Measurements from ENCODE around the gene ASPSCR1.

DNA sequence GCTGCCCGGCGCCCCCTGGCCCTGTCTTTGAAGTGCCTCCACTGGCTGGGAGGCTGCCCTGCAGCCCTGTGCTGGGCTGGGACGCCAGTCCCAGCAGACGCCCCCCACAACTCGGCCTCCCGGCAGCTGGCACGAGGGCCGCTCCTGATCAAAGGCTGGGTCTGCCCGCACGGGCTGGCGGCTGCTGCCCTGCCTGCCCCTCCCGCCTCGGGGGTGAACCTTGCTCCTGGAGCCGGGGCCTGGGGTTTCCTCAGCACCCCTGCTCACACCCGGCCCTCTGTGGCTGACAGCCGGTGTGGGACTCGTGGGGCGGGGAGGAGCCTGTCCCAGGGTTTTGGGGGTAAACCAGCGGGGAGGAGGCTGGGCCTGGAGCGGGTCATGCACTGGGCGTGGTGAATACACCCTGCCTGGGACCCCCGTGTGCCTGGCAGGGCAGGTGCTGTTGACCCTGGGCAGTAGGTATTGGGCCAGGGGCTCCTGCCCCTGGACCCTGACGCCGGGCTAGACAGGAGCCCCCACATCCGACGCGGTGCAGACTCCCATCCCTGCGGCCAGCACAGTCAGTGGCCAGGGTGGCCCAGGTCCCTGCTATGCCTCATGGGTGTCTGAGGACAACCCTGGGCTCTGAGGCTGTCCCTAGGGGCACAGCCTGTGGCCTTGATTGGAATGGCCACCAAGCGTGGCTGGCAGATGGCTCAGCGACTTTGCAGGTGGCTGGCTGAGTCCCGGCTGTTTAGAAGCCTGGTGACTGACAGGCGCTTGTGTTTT lies 23.6 kb downstream of the ASPSCR1 start:
- TF ChIP-seq CTCF (IDR thresholded peaks at IDR 0.05; ENCODE audit: insufficient read depth, low read length, poor library complexity, severe bottlenecking) (no peak), EZH2phosphoT487 (conservative IDR thresholded peaks at IDR 0.05; ENCODE audit: low read length) (no peak)

Measured in SU-DHL-6 (cell line).